Stomach (tissue), 4 donors: Measurements from ENCODE around the gene WNT9A.

ENCODE experiments used
- EP300 ChIP-seq: sonication (generic); formaldehyde crosslinking; IDR thresholded peaks from one replicate; pipeline ENCODE4 v1.6.1; 2017; ENCODE audit warnings: antibody characterized with exemption
- POLR2AphosphoS5 ChIP-seq, 3 donors: sonication (generic); formaldehyde crosslinking; IDR thresholded peaks; one replicate each; pipeline ENCODE4 v1.6.1; 2016; ENCODE audit warnings: antibody characterized with exemption in 3 of 3
- TF ChIP-seq, protein P1 (sequence below), 7 experiments: fragments of 450-650 bp in 4 of 7; fragments of 200-600 bp in 3 of 7; sonication (generic) in 3 of 7; IDR thresholded peaks; one replicate each; pipeline ENCODE4 v1.5.1; 2016 to 2019; ENCODE audit warnings: antibody characterized with exemption in 7 of 7, control low read depth in 2 of 7, mild to moderate bottlenecking in 1 of 7

DNA sequence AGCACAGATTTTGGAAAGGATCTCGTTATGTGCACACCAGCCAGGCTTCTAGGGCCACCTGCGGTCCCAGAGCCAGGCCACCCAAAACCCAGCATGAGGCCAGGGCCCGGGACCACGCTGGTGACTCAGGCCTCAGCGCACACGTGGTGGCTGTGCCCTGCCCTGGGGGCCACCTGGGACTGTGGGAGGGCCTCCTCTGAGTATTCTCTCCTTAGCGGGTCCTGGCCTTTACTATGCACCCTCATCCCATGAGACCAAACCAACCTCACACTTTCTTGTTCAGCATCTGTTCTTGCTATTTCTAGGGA lies 9.9 kb downstream of the WNT9A start:
- TF ChIP-seq, protein P1, sequence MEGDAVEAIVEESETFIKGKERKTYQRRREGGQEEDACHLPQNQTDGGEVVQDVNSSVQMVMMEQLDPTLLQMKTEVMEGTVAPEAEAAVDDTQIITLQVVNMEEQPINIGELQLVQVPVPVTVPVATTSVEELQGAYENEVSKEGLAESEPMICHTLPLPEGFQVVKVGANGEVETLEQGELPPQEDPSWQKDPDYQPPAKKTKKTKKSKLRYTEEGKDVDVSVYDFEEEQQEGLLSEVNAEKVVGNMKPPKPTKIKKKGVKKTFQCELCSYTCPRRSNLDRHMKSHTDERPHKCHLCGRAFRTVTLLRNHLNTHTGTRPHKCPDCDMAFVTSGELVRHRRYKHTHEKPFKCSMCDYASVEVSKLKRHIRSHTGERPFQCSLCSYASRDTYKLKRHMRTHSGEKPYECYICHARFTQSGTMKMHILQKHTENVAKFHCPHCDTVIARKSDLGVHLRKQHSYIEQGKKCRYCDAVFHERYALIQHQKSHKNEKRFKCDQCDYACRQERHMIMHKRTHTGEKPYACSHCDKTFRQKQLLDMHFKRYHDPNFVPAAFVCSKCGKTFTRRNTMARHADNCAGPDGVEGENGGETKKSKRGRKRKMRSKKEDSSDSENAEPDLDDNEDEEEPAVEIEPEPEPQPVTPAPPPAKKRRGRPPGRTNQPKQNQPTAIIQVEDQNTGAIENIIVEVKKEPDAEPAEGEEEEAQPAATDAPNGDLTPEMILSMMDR (IDR thresholded peaks at IDR 0.05): no peak
- TF ChIP-seq POLR2AphosphoS5 (IDR thresholded peaks at IDR 0.05) (no peak), EP300 (no peak)
